NCI-H446 (cell line): ENCODE results near the gene DEUP1.
"Not testable (repeated sequence)": the region's sequence is repeated elsewhere in the genome, so short reads cannot be mapped to it uniquely, and the experiment has no call there.

Source experiments
- DNase-seq, 2 experiments: peaks; one replicate each; lab custom pipeline; 2025; lab: John Stamatoyannopoulos, UW

Gene DEUP1

GRCh38 chr11:93359396-93359795 is 28.9 kb downstream of the DEUP1 start:
- no peak for DNase-seq

- DNase-seq, result no peak
Observed at GRCh38 chr11:93361435-93361834, 30.9 kb downstream of the DEUP1 start.

GRCh38 chr11:93368022-93368421 is 37.5 kb downstream of the DEUP1 start:
- no peak for DNase-seq

GRCh38 chr11:93370260-93370659 is 39.7 kb downstream of the DEUP1 start:
- no peak for DNase-seq

GRCh38 chr11:93389737-93390136 is 59.2 kb downstream of the DEUP1 start:
- no peak for DNase-seq

GRCh38 chr11:93392867-93393266 is 62.3 kb downstream of the DEUP1 start:
- DNase-seq, result no peak

- DNase-seq, result no peak
Observed at GRCh38 chr11:93393386-93393785, 62.8 kb downstream of the DEUP1 start.

GRCh38 chr11:93394488-93394887 is 63.9 kb downstream of the DEUP1 start:
- no peak for DNase-seq

GRCh38 chr11:93396316-93396715 is 65.8 kb downstream of the DEUP1 start:
- no peak for DNase-seq

GRCh38 chr11:93403930-93404329 is 73.4 kb downstream of the DEUP1 start:
- DNase-seq, result no peak

- no peak for DNase-seq
Observed at GRCh38 chr11:93407777-93408401, 77.3 kb downstream of the DEUP1 start.

- DNase-seq, result no peak
Observed at GRCh38 chr11:93410441-93410840, 79.9 kb downstream of the DEUP1 start.

GRCh38 chr11:93411705-93412104 is 81.2 kb downstream of the DEUP1 start:
- no peak for DNase-seq

- no peak for DNase-seq
Observed at GRCh38 chr11:93432247-93432646, 101.7 kb downstream of the DEUP1 start.

- not testable (repeated sequence) for DNase-seq
Observed at GRCh38 chr11:93443232-93443631, 112.7 kb downstream of the DEUP1 start.

GRCh38 chr11:93444617-93445073 is 114.1 kb downstream of the DEUP1 start:
- no peak for DNase-seq

- DNase-seq, result no peak
Observed at GRCh38 chr11:93458286-93458685, 127.7 kb downstream of the DEUP1 start.

GRCh38 chr11:93463666-93464065 is 133.1 kb downstream of the DEUP1 start:
- not testable (repeated sequence) for DNase-seq

GRCh38 chr11:93464927-93465540 is 134.5 kb downstream of the DEUP1 start:
- DNase-seq, result no peak

GRCh38 chr11:93467054-93467453 is 136.5 kb downstream of the DEUP1 start:
- DNase-seq, result no peak

GRCh38 chr11:93468290-93468689 is 137.7 kb downstream of the DEUP1 start:
- DNase-seq, result no peak

GRCh38 chr11:93474123-93474522 is 143.6 kb downstream of the DEUP1 start:
- DNase-seq, result peak in 1 of 2 experiments; percentile 17

- DNase-seq, result no peak
Observed at GRCh38 chr11:93476796-93477195, 146.3 kb downstream of the DEUP1 start.

GRCh38 chr11:93477684-93478234 is 147.2 kb downstream of the DEUP1 start:
- DNase-seq, result no peak
